A673 (cell line): ENCODE data around the gene HOXC10. TPM values are rescaled to one million over a fixed set of nuclear protein-coding genes. Genes with fewer than 3 reads are reported as not detected.

Source experiments
- BruUV-seq: library from RNA; stranded (reverse); fragments of 400-500 nt; replicated peaks from 2 replicates; lab custom pipeline; 2021; lab: Mats Ljungman, UMichigan
- CTCF ChIA-PET: fragments of 300-600 bp; sonication (Branson Sonifier 250); formaldehyde crosslinking; loops from one replicate; lab custom pipeline; 2022; ENCODE audit warnings: antibody characterized with exemption; lab: Charles Lee
- POLR2A ChIA-PET: fragments of 300-600 bp; sonication (Branson Sonifier 250); formaldehyde crosslinking; loops from one replicate; lab custom pipeline; 2022; ENCODE audit warnings: antibody characterized with exemption; ENCODE audit not compliant: low non-redundant PET; lab: Charles Lee
- DNase-seq: peaks from one replicate; pipeline ENCODE4 v3.0.0-alpha.2; 2015; ENCODE audit warnings: low spot score
- H3K27ac ChIP-seq: fragments of 200-600 bp; sonication (generic); 2 replicates; pipeline ENCODE4 v1.5.1; 2016; ENCODE audit warnings: mixed run types, low read depth, mild to moderate bottlenecking, mixed read lengths, antibody characterized with exemption, low read length; ENCODE audit not compliant: poor library complexity, severe bottlenecking
- H3K27me3 ChIP-seq: fragments of 200-600 bp; sonication (generic); replicated peaks from 2 replicates; pipeline ENCODE4 v1.6.1; 2017; ENCODE audit warnings: mixed run types, low read depth, mild to moderate bottlenecking, mixed read lengths, antibody characterized with exemption, low read length; ENCODE audit not compliant: insufficient read depth, poor library complexity
- H3K36me3 ChIP-seq: fragments of 200-600 bp; sonication (generic); 2 replicates; pipeline ENCODE4 v1.6.1; 2016; ENCODE audit warnings: mixed run types, mild to moderate bottlenecking, mixed read lengths, antibody characterized with exemption, low read length; ENCODE audit not compliant: insufficient read depth, poor library complexity, severe bottlenecking
- H3K4me1 ChIP-seq: fragments of 200-600 bp; sonication (generic); 2 replicates; pipeline ENCODE4 v1.6.1; 2017; ENCODE audit warnings: mixed run types, mild to moderate bottlenecking, mixed read lengths, antibody characterized with exemption, low read length; ENCODE audit not compliant: insufficient read depth, poor library complexity, severe bottlenecking
- H3K4me3 ChIP-seq: fragments of 200-600 bp; sonication (generic); 2 replicates; pipeline ENCODE4 v1.5.1; 2016; ENCODE audit warnings: low read depth, mixed run types, mild to moderate bottlenecking, mixed read lengths, low read length; ENCODE audit not compliant: poor library complexity, severe bottlenecking
- H3K9me3 ChIP-seq: fragments of 200-600 bp; sonication (generic); 2 replicates; pipeline ENCODE4 v1.6.1; 2016; ENCODE audit warnings: mixed run types, low read depth, mild to moderate bottlenecking, mixed read lengths, antibody characterized with exemption, low read length; ENCODE audit not compliant: poor library complexity, severe bottlenecking
- EZH2 ChIP-seq: fragments of 200-600 bp; sonication (generic); IDR thresholded peaks from 2 replicates; pipeline ENCODE4 v1.6.1; 2017; ENCODE audit warnings: borderline replicate concordance, low read depth, mild to moderate bottlenecking, mixed read lengths, antibody characterized with exemption, low read length; ENCODE audit not compliant: poor library complexity, severe bottlenecking
- intact Hi-C: fragments of 100-400 bp; cut with micrococcal nuclease; formaldehyde crosslinking; loops from one replicate; pipeline ENCODE4 v1.10.0; 2022; ENCODE audit not compliant: unreplicated experiment
- total RNA-seq: library from RNA; stranded (reverse); gene quantifications from 2 replicates; pipeline ENCODE4 v1.2.3, GENCODE V29; 2021
- TF ChIP-seq, protein P1 (sequence below): fragments of 300-800, 200-600 bp; sonication (generic); conservative IDR thresholded peaks from 2 replicates; pipeline ENCODE4 v1.5.1; 2017; ENCODE audit warnings: low read depth, mild to moderate bottlenecking, antibody characterized with exemption, low read length, moderate library complexity, mixed read lengths

Gene HOXC10
- total RNA-seq, 1 experiment from 2014 or later, result 27.8 TPM

GRCh38 chr12:54001283-54002187 lies 16.6 kb downstream of the HOXC10 start:
- H3K4me1 ChIP-seq, result peaks cover 66% of the 10 kb centered on the region
- ChIA-PET POLR2A (no interaction called here), CTCF (interaction anchor here (0.5 to 0.8 kb wide), 2 partner anchors 17 to 31 kb away, joined by 3 to 10 read pairs; partner anchors contain the start of gene HOXC10)
- H3K4me3 ChIP-seq, result peak overlapping the region; percentile 70
- TF ChIP-seq EZH2, result no peak
- TF ChIP-seq, protein P1, sequence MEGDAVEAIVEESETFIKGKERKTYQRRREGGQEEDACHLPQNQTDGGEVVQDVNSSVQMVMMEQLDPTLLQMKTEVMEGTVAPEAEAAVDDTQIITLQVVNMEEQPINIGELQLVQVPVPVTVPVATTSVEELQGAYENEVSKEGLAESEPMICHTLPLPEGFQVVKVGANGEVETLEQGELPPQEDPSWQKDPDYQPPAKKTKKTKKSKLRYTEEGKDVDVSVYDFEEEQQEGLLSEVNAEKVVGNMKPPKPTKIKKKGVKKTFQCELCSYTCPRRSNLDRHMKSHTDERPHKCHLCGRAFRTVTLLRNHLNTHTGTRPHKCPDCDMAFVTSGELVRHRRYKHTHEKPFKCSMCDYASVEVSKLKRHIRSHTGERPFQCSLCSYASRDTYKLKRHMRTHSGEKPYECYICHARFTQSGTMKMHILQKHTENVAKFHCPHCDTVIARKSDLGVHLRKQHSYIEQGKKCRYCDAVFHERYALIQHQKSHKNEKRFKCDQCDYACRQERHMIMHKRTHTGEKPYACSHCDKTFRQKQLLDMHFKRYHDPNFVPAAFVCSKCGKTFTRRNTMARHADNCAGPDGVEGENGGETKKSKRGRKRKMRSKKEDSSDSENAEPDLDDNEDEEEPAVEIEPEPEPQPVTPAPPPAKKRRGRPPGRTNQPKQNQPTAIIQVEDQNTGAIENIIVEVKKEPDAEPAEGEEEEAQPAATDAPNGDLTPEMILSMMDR, result no peak
- no peaks in the 10 kb centered on the region for H3K27me3 ChIP-seq
- intact Hi-C loops, result no loop called here
- peak overlapping the region; percentile 97 for H3K27ac ChIP-seq
- BruUV-seq, result no TSS peak
- no peak for DNase-seq
- no peaks in the 10 kb centered on the region for H3K9me3 ChIP-seq
- H3K36me3 ChIP-seq, result peaks cover 9% of the 10 kb centered on the region

- intact Hi-C loops, result no loop called here
- ChIA-PET POLR2A (no interaction called here), CTCF (interaction anchor here (0.5 kb wide), 1 partner anchor 30 kb away, joined by 3 read pairs; no protein-coding TSS in a partner anchor)
- Histone ChIP-seq H3K4me1 (peaks cover 66% of the 10 kb centered on the region), H3K9me3 (no peaks in the 10 kb centered on the region), H3K27ac (peak overlapping the region; percentile 17), H3K36me3 (peaks cover 9% of the 10 kb centered on the region), H3K27me3 (no peaks in the 10 kb centered on the region), H3K4me3 (no peak overlapping the region)
- no peak for DNase-seq
- TSS peak; percentile 28 for BruUV-seq
- TF ChIP-seq, protein P1, result no peak
- no peak for TF ChIP-seq EZH2
These were observed 17.4 kb downstream of the HOXC10 start for GRCh38 chr12:54002278-54002914.

DNA sequence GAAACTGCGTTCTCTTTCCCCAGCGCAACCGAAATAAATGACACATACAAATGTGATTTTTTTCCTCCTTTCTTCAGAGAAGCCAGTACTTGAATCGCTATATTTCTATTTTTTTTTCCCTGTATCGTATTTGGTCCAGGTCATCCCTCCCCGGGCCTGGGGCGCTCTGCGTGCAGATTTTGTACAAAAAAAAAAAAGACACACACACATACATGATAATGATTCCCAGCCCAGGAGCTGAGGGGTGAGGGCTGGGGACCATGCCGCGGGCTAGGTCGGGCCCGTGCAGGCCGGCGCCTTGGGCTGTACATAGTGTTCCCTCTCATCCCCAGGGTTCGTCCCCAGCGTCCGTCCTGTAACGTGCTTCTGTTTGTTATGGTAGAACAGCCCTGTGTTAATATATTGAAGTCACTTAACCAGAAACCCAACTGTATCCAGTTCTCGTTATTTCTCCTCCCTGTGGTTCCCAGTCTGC lies 18.0 kb downstream of the HOXC10 start:
- Histone ChIP-seq H3K36me3 (peaks cover 9% of the 10 kb centered on the region), H3K4me3 (no peak overlapping the region), H3K9me3 (no peaks in the 10 kb centered on the region), H3K27me3 (no peaks in the 10 kb centered on the region), H3K4me1 (peaks cover 66% of the 10 kb centered on the region), H3K27ac (peak overlapping the region; percentile 17)
- DNase-seq, result no peak
- BruUV-seq, result no TSS peak
- POLR2A ChIA-PET, result no interaction called here
- CTCF ChIA-PET, result interaction anchor here (1.1 kb wide), 1 partner anchor 198 kb away, joined by 3 read pairs; no protein-coding TSS in a partner anchor
- TF ChIP-seq EZH2, result no peak
- TF ChIP-seq, protein P1, result no peak
- intact Hi-C loops, result no loop called here
